Fibroblast of pulmonary artery (primary cell): ENCODE data around the gene TOMM70.
A peak's percentile ranks its signal among the peaks of the same experiment; 100 is the strongest.

Experiments
- DNase-seq: peaks from one replicate; pipeline ENCODE4 v3.0.0-alpha.2; 2010; ENCODE audit warnings: low read depth
- H3K4me3 ChIP-seq: replicated peaks from 2 replicates; pipeline ENCODE4 v1.5.1; 2011; ENCODE audit warnings: low read depth, mild to moderate bottlenecking, control low read depth, low read length, moderate library complexity
- TF ChIP-seq, protein P1 (sequence below): IDR thresholded peaks from 2 replicates; pipeline ENCODE4 v1.5.1; 2011; ENCODE audit warnings: mild to moderate bottlenecking, control low read depth, low read length, inconsistent platforms; ENCODE audit errors: missing control alignments

TOMM70 gene

DNA sequence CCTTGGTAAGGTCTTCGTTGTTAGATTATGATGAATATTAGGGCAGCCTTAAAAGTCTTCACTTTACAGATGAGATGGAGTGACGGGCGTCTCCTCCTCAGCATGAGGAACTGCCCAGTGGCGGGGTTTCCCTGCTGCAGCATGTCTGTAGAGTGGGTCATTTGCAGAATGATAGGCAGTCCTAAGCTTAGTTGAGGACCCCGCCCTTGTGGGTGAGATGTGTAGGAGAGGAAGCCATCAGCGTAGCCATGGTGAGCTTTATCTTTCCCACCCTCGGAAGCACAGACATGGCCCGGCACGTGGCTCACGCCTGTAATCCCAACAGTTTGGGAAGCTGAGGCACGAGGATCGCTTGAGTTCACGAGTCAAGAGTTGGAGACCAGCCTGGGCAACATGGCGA, 65.5 kb downstream of the TOMM70 start:
- DNase-seq, result peak; percentile 11
- TF ChIP-seq, protein P1, sequence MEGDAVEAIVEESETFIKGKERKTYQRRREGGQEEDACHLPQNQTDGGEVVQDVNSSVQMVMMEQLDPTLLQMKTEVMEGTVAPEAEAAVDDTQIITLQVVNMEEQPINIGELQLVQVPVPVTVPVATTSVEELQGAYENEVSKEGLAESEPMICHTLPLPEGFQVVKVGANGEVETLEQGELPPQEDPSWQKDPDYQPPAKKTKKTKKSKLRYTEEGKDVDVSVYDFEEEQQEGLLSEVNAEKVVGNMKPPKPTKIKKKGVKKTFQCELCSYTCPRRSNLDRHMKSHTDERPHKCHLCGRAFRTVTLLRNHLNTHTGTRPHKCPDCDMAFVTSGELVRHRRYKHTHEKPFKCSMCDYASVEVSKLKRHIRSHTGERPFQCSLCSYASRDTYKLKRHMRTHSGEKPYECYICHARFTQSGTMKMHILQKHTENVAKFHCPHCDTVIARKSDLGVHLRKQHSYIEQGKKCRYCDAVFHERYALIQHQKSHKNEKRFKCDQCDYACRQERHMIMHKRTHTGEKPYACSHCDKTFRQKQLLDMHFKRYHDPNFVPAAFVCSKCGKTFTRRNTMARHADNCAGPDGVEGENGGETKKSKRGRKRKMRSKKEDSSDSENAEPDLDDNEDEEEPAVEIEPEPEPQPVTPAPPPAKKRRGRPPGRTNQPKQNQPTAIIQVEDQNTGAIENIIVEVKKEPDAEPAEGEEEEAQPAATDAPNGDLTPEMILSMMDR, result no peak
- peak overlapping the region; percentile 58 for H3K4me3 ChIP-seq

DNA sequence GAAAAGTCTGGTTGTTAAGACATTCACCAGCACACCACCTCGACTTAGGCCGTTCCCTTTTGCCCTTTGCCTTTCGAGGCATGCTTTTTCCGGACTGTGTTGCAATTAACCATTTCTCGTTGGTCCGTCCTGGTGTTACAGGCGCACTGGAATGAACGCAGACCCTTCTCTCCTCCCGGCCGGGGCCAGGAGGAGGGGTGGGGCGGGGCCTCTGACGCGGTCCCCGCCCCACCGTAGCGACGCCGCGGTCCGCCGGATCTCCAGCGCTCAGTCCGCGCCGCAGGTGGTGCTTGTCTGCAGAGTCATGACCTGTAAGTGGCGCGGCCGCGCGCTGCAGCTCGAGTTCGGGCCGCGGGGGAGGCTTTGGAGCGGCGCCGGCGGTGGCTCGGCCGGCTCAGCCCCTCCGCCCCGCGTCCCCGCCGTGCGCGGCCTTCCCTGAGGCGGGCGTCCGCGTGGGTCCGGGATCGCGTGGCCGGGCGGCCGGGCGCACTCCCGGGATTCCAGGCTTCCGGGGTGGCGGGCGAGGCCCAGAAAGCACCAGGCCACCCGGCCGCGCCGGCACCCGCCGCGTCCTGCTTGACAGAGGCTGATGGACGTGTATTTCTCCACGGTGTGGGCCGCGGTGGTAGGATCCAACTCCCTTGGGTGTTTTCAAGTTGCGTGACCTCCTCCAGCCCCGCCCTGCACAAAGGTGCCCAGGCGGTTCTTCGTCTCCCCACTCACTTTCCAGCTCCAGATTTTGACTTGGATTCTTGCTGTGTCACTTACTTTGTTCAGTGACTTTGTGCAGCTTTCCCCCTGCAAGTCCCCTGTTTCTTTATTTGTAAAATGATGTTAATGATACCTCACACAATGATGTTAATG, 66.2 kb downstream of the TOMM70 start, which contains the start of gene NIT2:
NIT2 (plus strand) TSS at position 270 of the 864 bp plus-strand sequence; CDS start at position 305, 35 bp downstream.
- TF ChIP-seq, protein P1, result no peak
- peak within 1 kb of the TSS; percentile 58 for H3K4me3 ChIP-seq
- DNase-seq, result peak; percentile 79

DNA sequence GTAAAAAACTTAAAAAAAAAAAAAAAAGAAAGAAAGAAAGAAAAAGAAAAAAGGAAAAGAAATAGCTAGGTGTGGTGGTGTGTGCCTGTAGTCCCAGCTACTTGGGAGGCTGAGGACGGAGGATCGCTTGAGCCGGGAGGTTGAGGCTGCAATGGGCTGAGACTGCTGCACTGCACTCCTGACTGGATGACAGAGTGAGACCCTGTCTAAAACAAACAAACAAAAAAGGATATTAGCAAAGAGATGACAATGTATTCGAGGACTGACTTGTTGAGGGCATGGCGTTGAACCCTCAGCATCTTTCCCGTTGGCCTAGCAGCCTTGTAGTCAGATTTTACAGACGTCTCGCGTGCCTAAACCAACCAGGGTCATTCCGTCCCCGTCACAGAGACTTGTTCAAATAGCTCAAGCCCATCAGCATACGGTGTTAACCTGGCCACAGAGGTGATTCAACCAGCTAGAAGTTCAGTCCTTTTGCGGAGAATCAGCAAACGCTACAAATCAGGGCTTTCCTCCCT, 66.9 kb downstream of the TOMM70 start:
- no peak for DNase-seq
- peak overlapping the region; percentile 58 for H3K4me3 ChIP-seq
- TF ChIP-seq, protein P1, result no peak

DNA sequence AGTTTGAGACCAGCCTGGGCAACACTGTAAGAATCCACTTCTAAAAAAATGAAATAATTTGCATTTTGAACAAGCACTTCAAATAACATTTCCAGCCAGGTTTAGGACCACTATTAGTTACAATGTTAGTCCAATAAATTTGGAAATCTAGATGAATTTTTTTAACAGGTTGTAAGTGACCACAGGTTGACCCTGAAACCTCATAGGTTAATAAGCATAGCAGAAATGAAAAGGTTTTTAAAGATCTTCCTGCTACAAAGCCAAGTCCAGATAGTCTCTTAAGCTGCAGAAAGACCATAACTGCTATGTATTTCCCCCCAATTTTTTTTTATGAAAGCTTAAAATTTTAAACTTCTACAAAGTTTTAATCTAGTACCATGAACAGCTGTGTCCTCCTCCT, 67.8 kb downstream of the TOMM70 start:
- no peak overlapping the region for H3K4me3 ChIP-seq
- DNase-seq, result no peak
- TF ChIP-seq, protein P1, result no peak

DNA sequence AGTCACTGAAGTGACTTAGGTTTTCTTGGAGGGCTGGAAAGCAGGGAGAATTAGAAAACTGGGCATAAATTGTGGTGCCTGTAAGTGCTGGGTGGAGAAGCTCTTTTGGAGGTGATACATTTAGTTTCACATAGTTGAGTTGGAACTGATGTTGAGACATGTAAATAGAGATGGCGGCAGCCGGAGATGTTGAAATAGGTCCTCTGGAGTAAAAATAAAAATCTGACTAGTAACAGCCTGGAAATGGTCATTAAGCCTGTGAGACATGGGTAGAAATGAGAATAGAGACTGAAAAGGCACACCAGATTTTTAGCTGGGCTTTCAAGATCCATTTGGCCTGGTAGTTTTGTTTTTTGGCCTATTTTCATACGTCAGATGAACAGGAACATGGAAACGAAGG, 69.2 kb downstream of the TOMM70 start:
- no peak for DNase-seq

DNA sequence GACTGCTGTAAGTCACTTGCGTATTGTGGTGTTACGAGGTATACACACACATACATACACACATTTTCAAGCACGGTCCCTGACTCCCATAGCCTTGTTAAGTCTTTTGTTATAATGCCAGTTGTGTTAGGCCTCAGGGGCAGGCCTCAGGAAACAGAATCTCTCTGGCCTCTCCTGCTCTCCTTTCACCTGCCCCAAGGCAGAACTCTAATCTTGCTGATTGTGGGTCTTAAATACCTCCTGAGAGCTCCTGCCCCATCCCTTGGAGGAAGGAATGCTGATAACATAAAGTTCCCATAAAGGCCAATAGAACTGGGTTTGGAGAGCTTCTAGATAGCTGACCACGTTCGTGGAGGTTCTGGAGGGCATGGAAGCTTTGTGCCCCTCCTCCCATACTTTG, 70.2 kb downstream of the TOMM70 start:
- H3K4me3 ChIP-seq, result no peak overlapping the region
- DNase-seq, result no peak
- TF ChIP-seq, protein P1, result no peak

More for the DNA sequence above, 69.2 kb downstream of the TOMM70 start:
- TF ChIP-seq, protein P1, result no peak
- no peak overlapping the region for H3K4me3 ChIP-seq
